GM18502 (cell line): Measurements from ENCODE around the gene LGALS8.
"Not testable (repeated sequence)": the region's sequence is repeated elsewhere in the genome, so short reads cannot be mapped to it uniquely, and the experiment has no call there.

Experiments
- ATAC-seq: cut with Tn5 transposase; IDR thresholded peaks from one replicate; pipeline ENCODE4 v1.9.1; 2021; ENCODE audit warnings: mild to moderate bottlenecking; ENCODE audit not compliant: unreplicated experiment, poor library complexity

The LGALS8 gene

GRCh38 chr1:236577041-236577440 lies 53.3 kb downstream of the LGALS8 start:
- not testable (repeated sequence) for ATAC-seq

GRCh38 chr1:236578661-236579060 lies 54.9 kb downstream of the LGALS8 start:
- ATAC-seq = no peak

DNA sequence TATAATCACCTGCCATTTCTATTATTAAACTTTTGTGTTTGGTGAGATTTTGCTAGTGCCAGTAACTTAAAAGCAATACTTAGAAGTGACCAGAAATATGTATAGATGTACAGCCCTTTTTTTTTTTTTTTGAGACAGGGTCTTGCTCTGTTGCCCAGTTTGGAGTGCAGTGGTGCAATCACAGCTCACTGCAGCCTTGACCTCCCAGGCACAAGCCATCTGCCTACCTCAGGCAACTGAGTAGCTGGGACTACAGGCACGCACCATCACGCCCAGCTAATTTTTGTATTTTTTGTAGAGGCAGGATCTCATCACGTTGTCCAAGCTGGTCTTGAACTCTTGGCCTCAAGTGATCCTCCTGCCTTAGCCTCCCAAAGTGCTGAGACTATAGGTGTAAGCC lies 56.6 kb downstream of the LGALS8 start:
- ATAC-seq = not testable (repeated sequence)

DNA sequence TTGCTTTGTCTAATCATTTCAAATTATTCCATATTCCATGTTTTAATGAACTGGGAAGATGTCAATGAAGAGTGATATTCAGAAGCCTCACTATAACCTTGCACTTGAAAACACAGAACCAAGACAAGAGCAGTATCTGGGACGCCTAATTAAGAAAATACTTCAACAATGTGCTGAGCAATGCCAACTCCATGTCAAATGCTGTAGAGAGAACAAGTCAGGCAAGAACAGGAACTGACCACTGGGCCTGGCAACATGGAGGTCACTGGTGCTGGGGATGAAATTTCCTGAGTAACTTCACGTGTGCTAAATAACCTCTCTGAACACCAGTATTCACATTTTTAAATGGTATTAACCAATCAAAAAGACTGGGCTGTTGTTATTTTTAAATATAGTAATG lies 57.7 kb downstream of the LGALS8 start:
- ATAC-seq = no peak

- no peak for ATAC-seq
These were observed 65.7 kb downstream of the LGALS8 start for GRCh38 chr1:236589531-236589930.

DNA sequence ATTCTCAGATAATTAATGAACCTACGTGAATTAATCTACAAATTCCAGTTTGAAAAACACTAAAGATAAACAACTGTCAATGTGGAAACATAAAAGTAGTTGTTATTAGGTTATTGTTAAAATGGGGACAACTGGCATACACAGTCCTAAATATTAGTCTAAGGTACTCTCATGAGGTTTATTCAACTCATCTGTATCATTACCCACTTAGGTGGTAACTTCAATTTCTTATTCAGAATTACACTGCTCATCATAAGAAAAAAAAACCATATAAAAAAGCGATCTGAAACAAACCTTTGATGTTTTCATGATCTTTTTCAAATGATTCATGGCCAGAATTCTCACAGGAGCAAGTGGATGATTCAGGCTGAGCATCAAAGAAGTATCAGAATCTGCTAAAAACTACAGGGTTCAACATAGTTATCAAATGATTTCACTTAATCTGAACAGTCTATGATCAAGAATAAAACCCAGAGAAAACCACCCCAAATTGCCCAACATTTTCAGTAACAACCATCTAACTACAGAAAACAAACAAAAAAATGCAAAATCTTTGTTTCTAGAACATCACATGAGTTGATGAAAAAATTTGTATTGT lies 66.9 kb downstream of the LGALS8 start:
- ATAC-seq = no peak

- ATAC-seq = no peak
These were observed 78.4 kb downstream of the LGALS8 start for GRCh38 chr1:236602171-236602570.
